ENCODE results near the gene PPARG.

PPARG gene

DNA sequence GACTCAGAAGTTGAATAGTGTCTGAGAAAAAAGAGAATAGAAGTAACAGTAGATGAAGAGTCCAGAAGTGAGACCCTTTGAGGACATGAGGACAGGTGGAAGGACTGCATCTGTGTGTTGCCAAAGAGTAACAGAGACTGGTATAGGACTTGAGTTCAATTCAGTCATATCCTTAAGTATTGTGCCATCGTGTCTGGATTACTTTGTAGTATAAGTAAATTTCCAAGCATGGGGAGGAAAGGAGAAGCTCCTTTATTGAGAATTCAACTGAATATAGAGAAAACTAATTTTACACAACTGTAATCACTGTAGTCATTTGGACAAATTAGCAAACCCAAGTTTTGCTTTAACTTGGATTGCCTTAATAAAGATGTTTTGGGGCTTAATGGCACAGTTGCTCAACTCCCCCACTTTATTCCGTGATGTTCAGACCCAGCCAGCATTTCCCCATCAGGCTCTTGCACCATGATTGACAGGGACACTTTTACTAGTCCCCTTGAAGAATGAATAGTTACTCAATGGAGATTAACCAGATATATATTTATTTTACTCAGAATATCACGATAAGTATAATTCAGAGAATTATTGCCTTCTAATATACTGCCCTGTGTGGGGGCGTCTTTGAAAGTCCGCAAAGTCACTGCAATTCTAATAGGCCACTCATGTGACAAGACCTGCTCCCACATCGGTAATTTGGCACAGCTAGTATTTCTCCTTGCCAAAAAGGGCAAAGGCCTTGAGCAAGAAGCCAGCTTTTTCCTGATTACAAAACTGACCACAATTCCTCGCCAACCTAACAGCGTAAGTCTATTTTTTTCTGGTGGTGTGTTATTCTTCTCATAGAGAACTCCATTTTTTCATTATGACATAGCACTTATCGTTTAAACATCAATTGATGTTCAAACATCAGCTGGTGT, 61.3 kb downstream of the PPARG start:
- Histone ChIP-seq H3K9ac (no peak overlapping the region), H3K27ac (no peak overlapping the region)

GRCh38 chr3:12351145-12351544, 62.3 kb downstream of the PPARG start:
- no peak overlapping the region for H2AFZ ChIP-seq
- H3K36me3 ChIP-seq (ENCODE audit: control insufficient read depth, insufficient read depth, low read length): no peaks in the 10 kb centered on the region
- no peak overlapping the region for H3K27ac ChIP-seq
- H3K4me1 ChIP-seq: peaks cover 4% of the 10 kb centered on the region
- no peaks in the 10 kb centered on the region for H3K9me3 ChIP-seq (ENCODE audit: control insufficient read depth, low read length)
- no peak overlapping the region for H3K4me2 ChIP-seq (ENCODE audit: low read length)
- H3K9ac ChIP-seq: no peak overlapping the region
- H3K4me3 ChIP-seq (ENCODE audit: low read depth, low read length): no peak overlapping the region
- TF ChIP-seq, protein P1, sequence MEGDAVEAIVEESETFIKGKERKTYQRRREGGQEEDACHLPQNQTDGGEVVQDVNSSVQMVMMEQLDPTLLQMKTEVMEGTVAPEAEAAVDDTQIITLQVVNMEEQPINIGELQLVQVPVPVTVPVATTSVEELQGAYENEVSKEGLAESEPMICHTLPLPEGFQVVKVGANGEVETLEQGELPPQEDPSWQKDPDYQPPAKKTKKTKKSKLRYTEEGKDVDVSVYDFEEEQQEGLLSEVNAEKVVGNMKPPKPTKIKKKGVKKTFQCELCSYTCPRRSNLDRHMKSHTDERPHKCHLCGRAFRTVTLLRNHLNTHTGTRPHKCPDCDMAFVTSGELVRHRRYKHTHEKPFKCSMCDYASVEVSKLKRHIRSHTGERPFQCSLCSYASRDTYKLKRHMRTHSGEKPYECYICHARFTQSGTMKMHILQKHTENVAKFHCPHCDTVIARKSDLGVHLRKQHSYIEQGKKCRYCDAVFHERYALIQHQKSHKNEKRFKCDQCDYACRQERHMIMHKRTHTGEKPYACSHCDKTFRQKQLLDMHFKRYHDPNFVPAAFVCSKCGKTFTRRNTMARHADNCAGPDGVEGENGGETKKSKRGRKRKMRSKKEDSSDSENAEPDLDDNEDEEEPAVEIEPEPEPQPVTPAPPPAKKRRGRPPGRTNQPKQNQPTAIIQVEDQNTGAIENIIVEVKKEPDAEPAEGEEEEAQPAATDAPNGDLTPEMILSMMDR (IDR thresholded peaks at IDR 0.05): no peak
- no peaks in the 10 kb centered on the region for H3K79me2 ChIP-seq
- H3K27me3 ChIP-seq (ENCODE audit: control insufficient read depth, insufficient read depth, low read length): no peaks in the 10 kb centered on the region

More for the DNA sequence above, 61.3 kb downstream of the PPARG start:
- H3K9me3 ChIP-seq (ENCODE audit: control insufficient read depth, low read length): no peaks in the 10 kb centered on the region
- TF ChIP-seq, protein P1 (IDR thresholded peaks at IDR 0.05): no peak
- H3K79me2 ChIP-seq: no peaks in the 10 kb centered on the region
- no peak overlapping the region for H3K4me2 ChIP-seq (ENCODE audit: low read length)
- H3K36me3 ChIP-seq (ENCODE audit: control insufficient read depth, insufficient read depth, low read length): no peaks in the 10 kb centered on the region
- H3K4me3 ChIP-seq (ENCODE audit: low read depth, low read length): no peak overlapping the region
- H2AFZ ChIP-seq: no peak overlapping the region
- H3K27me3 ChIP-seq (ENCODE audit: control insufficient read depth, insufficient read depth, low read length): no peaks in the 10 kb centered on the region
- H3K4me1 ChIP-seq: peaks cover 4% of the 10 kb centered on the region

GRCh38 chr3:12352253-12352652, 63.4 kb downstream of the PPARG start:
- H2AFZ ChIP-seq: no peak overlapping the region
- no peaks in the 10 kb centered on the region for H3K27me3 ChIP-seq (ENCODE audit: control insufficient read depth, insufficient read depth, low read length)
- no peak overlapping the region for H3K27ac ChIP-seq
- no peaks in the 10 kb centered on the region for H3K79me2 ChIP-seq
- H3K4me2 ChIP-seq (ENCODE audit: low read length): no peak overlapping the region
- no peaks in the 10 kb centered on the region for H3K36me3 ChIP-seq (ENCODE audit: control insufficient read depth, insufficient read depth, low read length)
- TF ChIP-seq, protein P1 (IDR thresholded peaks at IDR 0.05): no peak
- H3K4me1 ChIP-seq: peaks cover 4% of the 10 kb centered on the region
- H3K4me3 ChIP-seq (ENCODE audit: low read depth, low read length): no peak overlapping the region
- no peaks in the 10 kb centered on the region for H3K9me3 ChIP-seq (ENCODE audit: control insufficient read depth, low read length)
- H3K9ac ChIP-seq: no peak overlapping the region

DNA sequence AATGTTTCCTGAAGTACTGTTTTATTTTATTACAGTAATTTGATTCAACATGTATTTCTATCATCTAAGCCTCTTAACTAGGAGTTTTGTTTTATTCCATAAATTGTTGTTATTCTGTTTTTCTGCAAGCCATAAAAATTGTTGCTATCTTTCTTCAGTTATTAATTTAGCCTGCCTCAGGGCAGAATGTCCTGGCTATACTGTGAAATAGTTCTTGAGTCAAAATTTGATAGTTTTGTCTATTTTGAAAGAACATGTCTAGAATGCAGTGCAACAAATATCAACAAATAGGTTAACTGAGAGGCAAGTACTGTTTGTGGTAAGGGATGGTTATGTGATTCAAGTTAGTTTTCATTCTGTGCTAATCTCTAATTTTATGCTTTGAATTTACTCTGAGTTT, 63.9 kb downstream of the PPARG start:
- Histone ChIP-seq H3K9ac (no peak overlapping the region), H3K79me2 (no peaks in the 10 kb centered on the region), H3K4me2 (ENCODE audit: low read length) (no peak overlapping the region), H2AFZ (no peak overlapping the region), H3K27me3 (ENCODE audit: control insufficient read depth, insufficient read depth, low read length) (no peaks in the 10 kb centered on the region), H3K36me3 (ENCODE audit: control insufficient read depth, insufficient read depth, low read length) (no peaks in the 10 kb centered on the region), H3K4me1 (peaks cover 4% of the 10 kb centered on the region), H3K4me3 (ENCODE audit: low read depth, low read length) (no peak overlapping the region), H3K9me3 (ENCODE audit: control insufficient read depth, low read length) (no peaks in the 10 kb centered on the region), H3K27ac (no peak overlapping the region)
- TF ChIP-seq, protein P1 (IDR thresholded peaks at IDR 0.05): no peak
